NCI-H82 treated with DMSO at 0.1 percent for 48 hours (cell line): ENCODE data around the gene PPP1R12B.

ENCODE experiments used
- DNase-seq: peaks from one replicate; lab custom pipeline; 2025; ENCODE audit not compliant: unreplicated experiment; lab: John Stamatoyannopoulos, UW

PPP1R12B gene

GRCh38 chr1:202348509-202349205 lies at the start of gene PPP1R12B:
Gene PPP1R12B, plus strand, starts transcription at chr1:202348699. Its CDS starts 153 bp downstream, at chr1:202348852.
- DNase-seq, result peak; percentile 99

- DNase-seq, result no peak
Measured at GRCh38 chr1:202302166-202302565, 46.3 kb upstream of the PPP1R12B start.

- DNase-seq, result no peak
Measured at GRCh38 chr1:202304375-202304774, 44.1 kb upstream of the PPP1R12B start.

- DNase-seq, result no peak
Measured at GRCh38 chr1:202305168-202305567, 43.3 kb upstream of the PPP1R12B start.

- DNase-seq, result no peak
Measured at GRCh38 chr1:202306535-202307345, 41.8 kb upstream of the PPP1R12B start.

- no peak for DNase-seq
Measured at GRCh38 chr1:202310071-202310725, 38.3 kb upstream of the PPP1R12B start.

GRCh38 chr1:202310746-202311145 lies 37.8 kb upstream of the PPP1R12B start:
- no peak for DNase-seq

- no peak for DNase-seq
Measured at GRCh38 chr1:202311875-202312635, 36.4 kb upstream of the PPP1R12B start.

GRCh38 chr1:202315576-202316168 lies 32.8 kb upstream of the PPP1R12B start:
- peak; percentile 75 for DNase-seq

GRCh38 chr1:202316186-202316585 lies 32.3 kb upstream of the PPP1R12B start:
- DNase-seq, result peak; percentile 22

GRCh38 chr1:202317941-202318925 lies 30.3 kb upstream of the PPP1R12B start:
- DNase-seq, result no peak

GRCh38 chr1:202319381-202320080 lies 29.0 kb upstream of the PPP1R12B start:
- DNase-seq, result no peak

- DNase-seq, result no peak
Measured at GRCh38 chr1:202320081-202320405, 28.5 kb upstream of the PPP1R12B start.

- DNase-seq, result no peak
Measured at GRCh38 chr1:202323731-202324130, 24.8 kb upstream of the PPP1R12B start.

GRCh38 chr1:202324646-202325045 lies 23.9 kb upstream of the PPP1R12B start:
- DNase-seq, result no peak

GRCh38 chr1:202329891-202330290 lies 18.6 kb upstream of the PPP1R12B start:
- no peak for DNase-seq

GRCh38 chr1:202333861-202334260 lies 14.6 kb upstream of the PPP1R12B start:
- DNase-seq, result no peak

GRCh38 chr1:202343652-202344349 lies 4.7 kb upstream of the PPP1R12B start:
- peak; percentile 63 for DNase-seq
